Thyroid gland (tissue), 4 donors: Measurements from ENCODE around the gene SMYD4. TPM values are rescaled to one million over a fixed set of nuclear protein-coding genes. Genes with fewer than 3 reads are reported as not detected.
"Not testable (repeated sequence)": the region's sequence is repeated elsewhere in the genome, so short reads cannot be mapped to it uniquely, and the experiment has no call there.

ENCODE experiments used
- DNase-seq, 2 donors: peaks; one replicate each; pipeline ENCODE4 v3.0.0-alpha.2; 2019
- H3K27ac ChIP-seq, 3 donors: fragments of 200-600 bp; sonication (generic); 1 replicate in 2 of 3; 2 replicates in 1 of 3; pipeline ENCODE4 v1.5.1; 2016 to 2019; ENCODE audit warnings: mild to moderate bottlenecking in 1 of 3, moderate library complexity in 1 of 3
- H3K27me3 ChIP-seq: fragments of 200-600 bp; sonication (generic); one replicate; pipeline ENCODE4 v1.5.1; 2019
- H3K36me3 ChIP-seq, 2 donors: fragments of 200-600 bp; sonication (generic); one replicate each; pipeline ENCODE4 v1.5.1; 2016 to 2019
- H3K4me1 ChIP-seq, 2 donors: fragments of 200-600 bp; sonication (generic); one replicate each; pipeline ENCODE4 v1.5.1; 2017 to 2019
- H3K4me3 ChIP-seq, 3 donors: fragments of 200-600 bp; sonication (generic); replicated peaks in 1 of 3; 1 replicate in 2 of 3; 2 replicates in 1 of 3; pipeline ENCODE4 v1.5.1; 2016; ENCODE audit warnings: mild to moderate bottlenecking in 1 of 3
- H3K9me3 ChIP-seq: fragments of 200-600 bp; sonication (generic); one replicate; pipeline ENCODE4 v1.5.1; 2017
- CTCF ChIP-seq, 6 experiments: fragments of 200-600 bp in 3 of 6; fragments of 450-650 bp in 3 of 6; sonication (generic) in 3 of 6; IDR thresholded peaks; one replicate each; pipeline ENCODE4 v1.5.1; 2016 to 2019; ENCODE audit warnings: antibody characterized with exemption in 6 of 6, mild to moderate bottlenecking in 2 of 6, inconsistent platforms in 1 of 6, moderate library complexity in 1 of 6
- POLR2A ChIP-seq, 2 donors: fragments of 450-650 bp; IDR thresholded peaks; one replicate each; pipeline ENCODE4 v1.6.1; 2017; ENCODE audit warnings: antibody characterized with exemption in 2 of 2, mild to moderate bottlenecking in 2 of 2, moderate library complexity in 1 of 2
- WGBS, 2 donors: methylation state at CpG; one replicate each; pipeline ENCODE4 v1.1.5; 2017; 5-methylcytosine and 5-hydroxymethylcytosine counted together
- intact Hi-C: fragments of 100-400 bp; cut with DNase I; formaldehyde crosslinking; loops from one replicate; pipeline ENCODE4 v1.15.1; 2023
- total RNA-seq, 4 donors: library from RNA; depleted of rRNA; stranded (reverse); fragments of >200 nt; gene quantifications; one replicate each; pipeline ENCODE4 v1.2.3, GENCODE V29; 2016

The SMYD4 gene
- total RNA-seq, 4 donors from 2014 or later = 19.3 to 21.9 (median 20.4) TPM

DNA sequence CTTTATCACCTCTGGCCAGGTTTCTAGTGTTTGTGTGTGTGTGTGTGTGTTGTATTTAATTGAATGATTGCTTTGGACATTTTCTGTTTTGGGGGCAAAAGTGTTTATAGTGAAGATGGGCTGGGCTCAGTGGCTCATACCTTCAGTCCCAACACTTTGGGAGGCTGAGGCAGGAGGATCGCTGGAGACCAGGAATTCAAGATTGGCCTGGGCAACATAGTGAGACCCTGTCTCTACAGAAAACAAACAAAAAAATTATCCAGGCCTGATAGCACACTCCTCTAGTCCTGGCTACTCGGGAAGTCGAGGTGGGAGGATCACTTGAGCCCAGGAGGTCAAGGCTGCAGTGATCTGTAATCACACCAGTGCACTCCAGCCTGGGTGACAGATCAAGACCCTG is 37.6 kb upstream of the SMYD4 start:
- WGBS, 2 donors = 77 to 88% methylated on average over 3 of the region's 3 CpGs
- Histone ChIP-seq H3K27ac (no peak overlapping the region), H3K27me3 (no peaks in the 10 kb centered on the region), H3K4me1 (no peaks in the 10 kb centered on the region), H3K36me3 (peaks cover 0 to 3% of the 10 kb centered on the region in 2 donors), H3K9me3 (no peaks in the 10 kb centered on the region), H3K4me3 (no peak overlapping the region)
- TF ChIP-seq CTCF (IDR thresholded peaks at IDR 0.05) (no peak), POLR2A (IDR thresholded peaks at IDR 0.05) (no peak)
- intact Hi-C loops = no loop called here
- DNase-seq = no peak

- DNase-seq = no peak
- 66 to 68% methylated on average over 16 to 17 of the region's 17 CpGs for WGBS, 2 donors
- H3K27me3 ChIP-seq = no peaks in the 10 kb centered on the region
- intact Hi-C loops = no loop called here
- H3K9me3 ChIP-seq = no peaks in the 10 kb centered on the region
- H3K4me3 ChIP-seq = no peak overlapping the region
- H3K36me3 ChIP-seq = no peaks in the 10 kb centered on the region
- peak; percentile 14 to 51 (median 22) for TF ChIP-seq CTCF (IDR thresholded peaks at IDR 0.05)
- TF ChIP-seq POLR2A (IDR thresholded peaks at IDR 0.05) = no peak
- no peak overlapping the region for H3K27ac ChIP-seq
- H3K4me1 ChIP-seq = no peaks in the 10 kb centered on the region
These were observed 35.7 kb upstream of the SMYD4 start for GRCh38 chr17:1865252-1866037.

GRCh38 chr17:1861391-1862010 is 31.8 kb upstream of the SMYD4 start:
- Histone ChIP-seq H3K4me3 (no peak overlapping the region), H3K27ac (no peak overlapping the region), H3K4me1 (no peaks in the 10 kb centered on the region), H3K36me3 (no peaks in the 10 kb centered on the region), H3K9me3 (no peaks in the 10 kb centered on the region), H3K27me3 (no peaks in the 10 kb centered on the region)
- intact Hi-C loops = no loop called here
- no peak for DNase-seq
- TF ChIP-seq CTCF (IDR thresholded peaks at IDR 0.05) (no peak), POLR2A (IDR thresholded peaks at IDR 0.05) (no peak)
- 97% methylated on average over 16 of the region's 16 CpGs for WGBS, 2 donors

- DNase-seq = no peak
- no peak overlapping the region for H3K27ac ChIP-seq
- no peaks in the 10 kb centered on the region for H3K36me3 ChIP-seq
- H3K4me1 ChIP-seq = no peaks in the 10 kb centered on the region
- no peaks in the 10 kb centered on the region for H3K9me3 ChIP-seq
- no peak for TF ChIP-seq POLR2A (IDR thresholded peaks at IDR 0.05)
- TF ChIP-seq CTCF (IDR thresholded peaks at IDR 0.05) = no peak
- H3K4me3 ChIP-seq = no peak overlapping the region
- intact Hi-C loops = no loop called here
- WGBS, 2 donors = 92 to 95% methylated on average over 11 of the region's 11 CpGs
- H3K27me3 ChIP-seq = no peaks in the 10 kb centered on the region
These were observed 31.3 kb upstream of the SMYD4 start for GRCh38 chr17:1860978-1861377.

DNA sequence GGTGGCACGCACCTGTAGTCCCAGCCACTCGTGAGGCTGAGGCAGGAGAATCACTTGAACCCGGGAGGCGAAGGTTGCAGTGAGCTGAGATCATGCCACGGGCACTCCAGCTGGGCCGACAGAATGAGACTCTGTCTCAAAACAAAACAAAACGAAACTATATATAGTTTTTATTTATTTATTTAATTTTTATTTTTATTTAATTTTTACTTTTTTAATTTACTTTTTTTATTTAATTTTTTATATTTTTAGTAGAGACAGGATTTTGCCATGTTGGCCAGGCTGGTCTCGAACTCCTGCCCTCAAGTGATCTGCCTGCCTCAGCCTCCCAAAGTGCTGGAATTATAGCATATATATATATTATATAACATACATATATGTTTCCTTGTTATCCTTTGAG is 26.8 kb upstream of the SMYD4 start:
- peaks cover 12 to 24% of the 10 kb centered on the region in 2 donors for H3K36me3 ChIP-seq
- DNase-seq, intact Hi-C loops, H3K27me3 ChIP-seq, H3K4me3 ChIP-seq, H3K9me3 ChIP-seq, H3K4me1 ChIP-seq, H3K27ac ChIP-seq: not testable (repeated sequence)
- WGBS, 2 donors = 93 to 96% methylated on average over 8 of the region's 8 CpGs
